Activated CD4-positive, CD25-positive, alpha-beta regulatory T cell treated with anti-CD3 and anti-CD28 coated beads, Interleukin-2, amount 50 U/mL, for 16 hours (primary cell): ENCODE measurements around the gene BEAN1.
"Not testable (repeated sequence)": the region's sequence is repeated elsewhere in the genome, so short reads cannot be mapped to it uniquely, and the experiment has no call there.

ENCODE experiments used
- DNase-seq: peaks from one replicate; pipeline ENCODE4 v3.0.0-alpha.2; 2020; ENCODE audit warnings: low read depth, low spot score

BEAN1 gene

DNA sequence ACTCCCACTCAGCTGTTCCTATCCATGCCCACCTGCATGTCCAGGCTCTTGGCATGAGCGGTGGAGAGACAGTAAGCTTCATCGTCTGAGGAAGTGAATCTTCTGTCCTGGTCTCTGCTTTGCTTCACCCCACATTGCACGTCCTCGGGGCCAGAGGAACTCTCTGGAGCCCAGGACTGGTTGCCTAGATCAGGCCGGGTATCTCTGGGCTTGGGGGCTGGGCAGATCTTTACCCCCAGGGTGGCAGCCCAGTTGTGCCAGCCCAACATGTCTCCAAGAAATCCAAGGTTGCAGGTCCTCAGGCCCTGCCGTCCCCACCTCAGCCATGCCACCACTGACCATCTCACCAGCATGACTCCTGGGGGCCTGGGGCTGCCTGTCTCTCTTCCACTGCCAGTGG, 58.3 kb downstream of the BEAN1 start:
- DNase-seq, result no peak

DNA sequence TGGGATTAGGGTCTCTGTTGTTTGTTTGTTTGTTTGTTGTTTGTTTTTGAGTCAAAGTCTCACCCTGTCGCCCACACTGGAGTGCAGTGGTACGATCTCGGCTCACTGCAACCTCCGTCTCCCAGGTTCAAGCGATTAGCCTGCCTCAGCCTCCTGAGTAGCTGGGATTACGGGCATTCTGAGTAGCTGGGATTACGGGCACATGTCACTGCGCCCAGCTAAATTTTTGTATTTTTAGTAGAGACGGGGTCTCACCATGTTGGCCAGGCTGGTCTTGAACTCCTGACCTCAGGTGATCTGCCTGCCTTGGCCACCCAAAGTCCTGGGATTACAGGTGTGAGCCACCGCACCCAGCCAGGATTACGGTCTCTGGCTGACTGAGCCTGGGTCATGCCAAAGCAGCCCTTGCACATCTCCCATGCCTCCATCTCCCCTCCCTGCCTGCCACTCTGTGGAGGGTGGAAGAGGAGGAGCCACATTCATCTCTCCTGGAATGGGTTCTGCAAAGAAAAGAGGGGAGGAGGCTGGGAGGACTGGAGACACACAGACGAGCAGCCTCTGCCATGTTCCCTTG, 59.2 kb downstream of the BEAN1 start:
- DNase-seq, result no peak

- DNase-seq, result no peak
Measured at GRCh38 chr16:66486773-66487579, 59.9 kb downstream of the BEAN1 start.

DNA sequence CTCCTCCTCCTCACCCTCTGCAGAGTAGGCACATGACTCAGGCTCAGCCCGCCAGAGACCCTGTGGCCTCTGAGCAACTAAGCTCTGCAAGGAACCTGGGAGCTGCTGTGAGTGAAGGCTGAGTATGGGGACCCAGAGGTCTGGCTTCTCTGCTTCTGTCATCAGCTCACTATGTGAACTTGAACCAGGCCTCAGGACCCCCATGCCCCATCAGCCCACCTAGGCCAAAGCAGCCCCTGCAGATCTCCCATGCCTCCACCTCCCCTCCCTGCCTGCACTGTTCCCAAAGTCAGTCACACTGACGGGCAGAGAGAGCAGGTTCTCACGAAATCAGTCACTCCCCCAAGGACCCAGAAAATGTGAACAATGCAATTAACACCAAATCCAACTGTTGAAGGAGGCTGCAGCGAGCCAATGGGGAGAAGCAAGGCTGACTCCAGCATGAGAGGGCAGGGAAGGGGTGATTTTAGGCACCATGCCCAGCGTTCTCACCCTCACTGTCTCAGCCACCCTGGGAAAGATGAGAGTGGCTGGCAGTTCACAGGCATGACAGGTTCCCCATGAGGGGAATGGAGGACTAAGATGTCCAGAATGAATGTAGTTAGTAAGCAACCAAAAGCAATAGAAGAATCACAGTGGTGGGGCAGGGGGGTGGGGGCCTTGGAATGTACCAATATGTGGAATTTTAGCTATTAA, 60.6 kb downstream of the BEAN1 start:
- DNase-seq, result no peak

DNA sequence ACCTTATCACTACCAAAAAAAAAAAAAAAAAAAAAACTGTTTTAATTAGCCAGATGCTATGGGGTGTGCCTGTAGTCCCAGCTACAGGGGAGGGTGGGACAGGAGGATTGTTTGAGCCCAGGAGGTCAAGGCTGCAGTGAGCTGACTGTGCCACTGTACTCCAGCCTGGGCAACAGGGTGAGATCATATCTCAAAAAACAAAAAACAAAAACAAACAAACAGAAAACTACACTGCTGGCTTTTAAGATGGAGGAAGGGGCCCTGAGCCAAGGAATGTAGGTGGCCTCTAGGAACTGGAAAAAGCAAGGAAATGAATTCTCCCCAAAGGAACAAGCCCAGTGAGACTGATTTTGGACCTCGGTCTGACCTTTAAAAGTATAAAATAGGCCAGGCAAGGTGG, 61.4 kb downstream of the BEAN1 start:
- DNase-seq, result no peak

DNA sequence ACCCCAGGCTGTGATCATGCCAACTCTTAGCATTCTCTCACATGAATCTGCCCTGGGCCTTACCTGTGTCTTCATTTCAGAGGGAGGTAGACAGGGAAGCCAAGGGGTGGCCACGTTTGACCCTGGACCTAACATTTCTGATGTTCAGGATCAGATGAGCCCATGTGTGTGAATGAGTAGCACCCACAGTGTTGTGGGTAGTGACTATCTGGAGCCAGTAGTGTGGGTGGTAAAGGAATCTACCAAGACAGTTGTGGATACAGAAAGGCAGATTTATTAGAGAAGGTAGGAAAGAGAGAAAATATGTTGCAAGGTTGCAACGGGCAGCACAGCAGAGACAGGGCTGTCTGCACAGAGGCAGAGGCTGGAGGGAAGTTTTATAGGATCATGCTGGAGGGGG, 62.3 kb downstream of the BEAN1 start:
- DNase-seq, result no peak

GRCh38 chr16:66489818-66490217, 62.7 kb downstream of the BEAN1 start:
- no peak for DNase-seq

- no peak for DNase-seq
Measured at GRCh38 chr16:66490774-66491715, 64.0 kb downstream of the BEAN1 start.

DNA sequence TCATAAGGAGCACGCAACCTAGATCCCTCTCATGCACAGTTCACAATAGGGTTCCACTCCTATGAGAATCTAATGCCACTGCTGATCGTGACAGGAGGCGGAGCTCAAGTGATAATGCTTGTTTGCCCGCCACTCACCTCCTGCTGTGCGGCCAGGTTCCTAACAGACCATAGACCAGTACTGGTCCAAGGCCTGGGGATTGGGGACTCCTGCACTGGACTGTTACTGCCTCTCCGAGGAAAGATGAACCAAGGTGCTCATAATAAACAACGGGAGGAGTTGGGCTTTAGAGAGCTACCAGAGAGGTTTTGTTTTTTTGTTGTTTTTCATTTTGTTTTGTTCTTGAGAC, 64.6 kb downstream of the BEAN1 start:
- no peak for DNase-seq

GRCh38 chr16:66493490-66494401, 66.7 kb downstream of the BEAN1 start:
- no peak for DNase-seq

GRCh38 chr16:66494916-66495315, 67.8 kb downstream of the BEAN1 start:
- no peak for DNase-seq

GRCh38 chr16:66495440-66495839, 68.3 kb downstream of the BEAN1 start:
- DNase-seq, result no peak

DNA sequence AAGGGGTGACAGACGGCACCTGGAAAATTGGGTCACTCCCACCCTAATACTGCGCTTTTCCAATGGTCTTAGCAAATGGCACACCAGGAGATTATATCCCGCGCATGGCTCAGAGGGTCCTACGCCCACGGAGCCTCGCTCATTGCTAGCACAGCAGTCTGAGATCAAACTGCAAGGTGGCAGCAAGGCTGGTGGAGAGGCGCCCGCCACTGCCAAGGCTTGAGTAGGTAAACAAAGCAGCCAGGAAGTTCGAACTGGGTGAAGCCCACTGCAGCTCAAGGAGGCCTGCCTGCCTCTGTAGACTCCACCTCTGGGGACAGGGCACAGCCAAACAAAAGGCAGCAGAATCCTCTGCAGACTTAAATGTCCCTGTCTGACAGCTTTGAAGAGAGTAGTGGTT, 69.1 kb downstream of the BEAN1 start:
- not testable (repeated sequence) for DNase-seq

DNA sequence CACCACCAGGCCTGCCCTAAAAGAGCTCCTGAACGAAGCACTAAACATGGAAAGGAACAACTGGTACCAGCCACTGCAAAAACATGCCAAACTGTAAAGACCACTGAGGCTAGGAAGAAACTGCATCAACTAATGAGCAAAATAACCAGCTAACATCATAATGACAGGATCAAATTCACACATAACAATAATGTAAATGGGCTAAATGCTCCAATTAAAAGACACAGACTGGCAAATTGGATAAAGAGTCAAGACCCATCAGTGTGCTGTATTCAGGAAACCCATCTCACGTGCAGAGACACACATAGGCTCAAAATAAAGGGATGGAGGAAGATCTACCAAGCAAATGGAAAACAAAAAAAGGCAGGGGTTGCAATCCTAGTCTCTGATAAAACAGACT, 70.8 kb downstream of the BEAN1 start:
- DNase-seq, result not testable (repeated sequence)

DNA sequence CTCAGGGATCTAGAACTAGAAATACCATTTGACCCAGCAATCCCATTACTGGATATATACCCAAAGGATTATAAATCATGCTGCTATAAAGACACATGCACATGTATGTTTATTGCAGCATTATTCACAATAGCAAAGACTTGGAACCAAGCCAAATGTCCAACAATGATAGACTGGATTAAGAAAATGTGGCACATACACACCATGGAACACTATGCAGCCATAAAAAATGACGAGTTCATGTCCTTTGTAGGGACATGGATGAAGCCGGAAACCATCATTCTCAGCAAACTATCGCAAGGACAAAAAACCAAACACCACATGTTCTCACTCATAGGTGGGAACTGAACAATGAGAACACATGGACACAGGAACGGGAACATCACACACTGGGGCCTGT, 74.5 kb downstream of the BEAN1 start:
- DNase-seq, result not testable (repeated sequence)

- no peak for DNase-seq
Measured at GRCh38 chr16:66502020-66502913, 75.2 kb downstream of the BEAN1 start.

DNA sequence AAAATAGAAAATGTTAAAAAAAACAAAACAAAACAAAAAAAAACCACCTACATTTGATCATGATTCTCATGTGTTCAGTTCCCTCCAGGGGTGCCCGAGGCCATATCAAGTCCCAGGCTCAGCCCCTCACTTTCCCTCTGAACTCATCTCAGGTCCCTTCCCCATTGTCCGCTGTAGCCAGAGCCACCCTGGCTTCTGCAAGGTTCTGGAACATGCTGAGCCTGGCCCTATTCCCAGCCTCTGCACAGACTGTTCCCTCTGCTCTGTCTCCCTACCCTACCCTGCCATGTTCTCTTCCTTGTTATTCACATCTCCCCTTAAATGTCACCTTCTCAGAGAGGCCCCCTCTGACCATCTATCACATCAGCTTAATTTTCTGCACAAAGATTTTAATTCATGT, 75.9 kb downstream of the BEAN1 start:
- no peak for DNase-seq

DNA sequence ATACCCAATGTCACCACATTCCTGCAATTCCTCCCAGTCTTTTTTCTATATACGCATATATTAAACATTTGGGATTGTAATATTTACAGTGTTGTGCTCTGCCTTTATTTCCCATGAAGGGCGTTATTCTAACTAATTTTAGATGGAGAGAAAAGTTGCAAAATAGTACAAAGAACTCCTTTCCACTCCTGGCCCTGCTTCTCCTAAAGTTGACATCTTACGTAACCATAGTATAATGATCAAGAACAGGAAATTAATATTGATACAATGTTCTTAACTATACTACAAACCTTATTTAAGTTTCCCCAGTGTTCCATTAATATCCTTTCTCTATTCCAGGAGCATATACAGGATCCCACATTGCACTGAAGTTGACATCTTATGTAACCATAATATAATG, 76.5 kb downstream of the BEAN1 start:
- DNase-seq, result no peak

- DNase-seq, result no peak
Measured at GRCh38 chr16:66507731-66508239, 80.7 kb downstream of the BEAN1 start.
